ENCODE results near the gene GORASP2. TPM values are rescaled to one million over a fixed set of nuclear protein-coding genes. Genes with fewer than 3 reads are reported as not detected.
"Not testable (repeated sequence)": the region's sequence is repeated elsewhere in the genome, so short reads cannot be mapped to it uniquely, and the experiment has no call there.

Gene GORASP2
- total RNA-seq, 1 donor = 67.7 TPM

DNA sequence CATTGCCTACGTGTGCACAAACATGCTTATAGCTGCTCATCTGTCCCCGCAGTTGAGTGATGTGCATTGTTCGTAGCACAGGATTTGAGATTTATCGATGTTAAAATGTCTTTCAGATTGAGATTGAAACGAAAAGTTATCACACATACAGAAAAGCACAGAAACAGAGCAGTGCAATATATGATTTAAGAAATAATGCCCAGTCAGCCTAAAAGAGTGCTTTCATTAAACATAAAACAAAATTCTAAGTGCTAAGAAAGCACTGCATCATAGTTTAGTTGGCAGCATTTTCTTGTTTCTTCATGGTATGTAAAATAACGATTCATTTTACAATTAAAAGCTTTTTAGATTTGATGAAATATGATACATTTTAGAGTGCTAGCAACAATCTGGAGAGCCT lies 31.9 kb upstream of the GORASP2 start:
- no peak overlapping the region for H3K4me3 ChIP-seq (ENCODE audit: low read depth, low read length)
- TF ChIP-seq, protein P1, sequence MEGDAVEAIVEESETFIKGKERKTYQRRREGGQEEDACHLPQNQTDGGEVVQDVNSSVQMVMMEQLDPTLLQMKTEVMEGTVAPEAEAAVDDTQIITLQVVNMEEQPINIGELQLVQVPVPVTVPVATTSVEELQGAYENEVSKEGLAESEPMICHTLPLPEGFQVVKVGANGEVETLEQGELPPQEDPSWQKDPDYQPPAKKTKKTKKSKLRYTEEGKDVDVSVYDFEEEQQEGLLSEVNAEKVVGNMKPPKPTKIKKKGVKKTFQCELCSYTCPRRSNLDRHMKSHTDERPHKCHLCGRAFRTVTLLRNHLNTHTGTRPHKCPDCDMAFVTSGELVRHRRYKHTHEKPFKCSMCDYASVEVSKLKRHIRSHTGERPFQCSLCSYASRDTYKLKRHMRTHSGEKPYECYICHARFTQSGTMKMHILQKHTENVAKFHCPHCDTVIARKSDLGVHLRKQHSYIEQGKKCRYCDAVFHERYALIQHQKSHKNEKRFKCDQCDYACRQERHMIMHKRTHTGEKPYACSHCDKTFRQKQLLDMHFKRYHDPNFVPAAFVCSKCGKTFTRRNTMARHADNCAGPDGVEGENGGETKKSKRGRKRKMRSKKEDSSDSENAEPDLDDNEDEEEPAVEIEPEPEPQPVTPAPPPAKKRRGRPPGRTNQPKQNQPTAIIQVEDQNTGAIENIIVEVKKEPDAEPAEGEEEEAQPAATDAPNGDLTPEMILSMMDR (IDR thresholded peaks at IDR 0.05; ENCODE audit: insufficient read depth, low read length) = no peak
- no peak for DNase-seq (ENCODE audit: low read depth)

DNA sequence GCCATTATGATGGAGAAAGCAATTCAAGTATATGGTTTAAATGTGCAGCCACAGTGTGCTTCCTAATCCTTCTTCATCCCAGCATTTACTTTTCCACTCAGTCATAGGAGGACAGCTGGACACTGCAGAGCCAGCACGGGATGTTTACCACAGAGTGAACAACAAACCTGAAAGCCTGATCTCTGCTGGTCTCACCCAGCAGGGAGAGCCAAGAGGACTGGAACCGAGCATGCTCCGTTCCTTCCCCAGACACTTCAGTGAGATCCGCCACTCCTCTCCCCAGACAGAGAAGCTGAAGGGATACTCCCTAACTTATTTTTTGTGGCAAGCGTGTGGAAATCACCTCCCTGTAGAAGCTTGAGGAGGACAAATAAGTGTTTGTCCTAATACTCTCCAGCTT lies 23.2 kb upstream of the GORASP2 start:
- no peak overlapping the region for H3K4me3 ChIP-seq (ENCODE audit: low read depth, low read length)
- TF ChIP-seq, protein P1 (IDR thresholded peaks at IDR 0.05; ENCODE audit: insufficient read depth, low read length) = no peak
- DNase-seq (ENCODE audit: low read depth) = no peak

DNA sequence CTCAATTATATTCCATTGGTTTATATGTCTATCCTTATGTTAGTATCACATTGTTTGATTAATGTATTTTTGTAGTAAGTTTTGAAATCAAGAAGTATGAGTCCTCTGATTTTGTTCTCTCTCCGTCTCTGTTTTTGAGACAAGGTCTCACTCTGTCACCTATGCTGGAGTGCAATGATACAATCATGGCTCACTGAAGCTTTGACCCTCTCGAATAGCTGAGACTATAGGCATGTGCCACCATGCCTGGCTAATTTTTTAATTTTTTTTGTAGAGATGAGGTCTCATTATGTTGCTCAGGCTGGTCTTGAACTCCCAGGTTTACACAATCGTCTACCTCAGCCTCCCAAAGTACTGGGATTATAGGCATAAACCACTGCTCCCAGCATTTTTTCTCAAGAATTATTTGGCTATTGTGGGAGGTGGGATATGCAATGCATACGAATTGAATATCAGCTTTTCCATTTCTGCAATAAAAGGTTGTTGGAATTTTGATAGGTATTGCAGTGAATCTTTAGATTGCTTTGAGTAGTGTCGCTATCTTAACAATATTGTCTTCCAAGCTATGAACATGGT lies 17.7 kb upstream of the GORASP2 start:
- DNase-seq (ENCODE audit: low read depth) = no peak
- TF ChIP-seq, protein P1 (IDR thresholded peaks at IDR 0.05; ENCODE audit: insufficient read depth, low read length) = no peak
- H3K4me3 ChIP-seq (ENCODE audit: low read depth, low read length) = no peak overlapping the region

DNA sequence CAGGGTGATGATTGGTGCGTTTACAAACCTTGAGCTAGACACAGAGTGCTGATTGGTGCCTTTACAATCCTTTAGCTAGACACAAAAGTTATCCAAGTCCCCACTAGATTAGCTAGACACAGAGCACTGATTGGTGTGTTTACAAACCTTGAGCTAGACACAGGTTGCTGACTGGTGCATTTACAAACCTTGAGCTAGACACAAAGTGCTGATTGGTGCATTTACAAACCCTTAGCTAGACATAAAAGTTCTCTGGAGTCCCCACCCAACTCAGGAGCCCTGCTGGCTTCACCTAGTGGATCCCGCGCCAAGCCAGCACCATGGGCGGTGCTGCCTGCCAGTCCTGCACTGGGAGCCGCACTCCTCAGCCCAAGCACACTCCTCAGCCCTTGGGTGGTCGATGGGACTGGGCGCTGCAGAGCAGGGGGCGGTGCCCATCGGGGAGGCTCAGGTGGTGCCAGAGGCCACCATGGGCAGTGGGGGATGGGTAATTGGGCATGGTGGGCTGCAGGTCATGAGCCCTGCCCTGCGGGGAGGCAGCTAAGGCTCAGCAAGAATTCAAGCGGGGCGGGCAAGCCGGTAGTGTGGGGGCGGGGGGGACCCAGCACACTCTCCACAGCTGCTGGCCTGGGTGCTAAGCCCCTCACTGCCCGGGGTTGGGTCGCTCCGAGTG lies 13.9 kb upstream of the GORASP2 start:
- H3K4me3 ChIP-seq (ENCODE audit: low read depth, low read length); DNase-seq (ENCODE audit: low read depth): not testable (repeated sequence)

DNA sequence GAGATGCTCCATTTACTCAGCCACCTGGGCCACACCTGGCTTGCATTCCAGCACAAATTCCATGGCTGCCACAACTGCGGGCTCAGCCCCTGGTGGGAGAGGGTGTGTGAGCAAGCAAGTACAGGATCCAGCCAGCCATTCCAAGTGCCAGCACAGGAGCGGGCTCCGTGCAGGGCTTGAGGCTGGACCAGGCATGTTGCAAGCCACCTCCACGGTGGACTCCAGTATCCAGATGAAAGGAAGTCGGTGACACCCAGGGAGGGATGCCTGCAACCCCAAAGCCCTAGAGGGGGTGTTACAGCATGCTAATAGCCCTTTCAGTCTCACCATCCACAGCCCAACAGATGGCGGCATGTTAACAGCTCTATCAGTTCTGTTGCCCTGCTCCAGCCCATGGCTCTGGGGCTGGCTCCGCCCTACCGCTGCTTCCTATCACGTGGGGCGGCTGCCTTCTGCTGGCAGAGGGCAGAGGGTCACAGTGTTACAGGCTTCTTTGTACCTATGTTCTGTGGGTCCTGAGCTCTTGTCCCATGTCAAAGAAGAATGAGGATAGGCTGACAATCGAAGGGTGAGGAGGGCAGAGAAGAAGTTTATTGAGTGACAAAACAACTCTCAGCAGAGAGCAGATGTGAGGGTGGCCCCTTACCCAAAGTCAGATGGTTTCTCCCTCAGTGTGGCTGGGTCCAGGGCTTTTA lies 11.7 kb upstream of the GORASP2 start:
- no peak for DNase-seq (ENCODE audit: low read depth)
- no peak overlapping the region for H3K4me3 ChIP-seq (ENCODE audit: low read depth, low read length)
- TF ChIP-seq, protein P1 (IDR thresholded peaks at IDR 0.05; ENCODE audit: insufficient read depth, low read length) = no peak

DNA sequence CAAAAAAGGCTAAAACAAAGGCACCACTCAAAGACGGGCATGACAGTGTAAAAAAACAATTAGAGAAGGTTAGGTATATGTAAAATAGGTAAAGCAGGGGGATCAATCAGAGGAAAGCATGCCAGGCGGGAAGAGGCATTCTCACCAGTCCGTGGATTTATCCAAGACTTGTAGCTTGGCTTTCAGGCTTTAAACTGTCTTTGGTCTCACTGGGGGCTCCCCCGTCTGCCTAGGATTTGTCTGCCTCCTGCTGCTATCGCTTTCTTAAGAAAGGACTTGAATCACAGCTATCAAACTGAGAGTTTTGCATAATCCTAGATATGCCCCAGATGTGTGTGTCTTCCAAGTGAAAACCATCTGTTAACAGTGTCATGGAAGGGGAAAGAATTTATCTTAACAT lies 11.1 kb upstream of the GORASP2 start:
- TF ChIP-seq, protein P1 (IDR thresholded peaks at IDR 0.05; ENCODE audit: insufficient read depth, low read length) = no peak
- no peak overlapping the region for H3K4me3 ChIP-seq (ENCODE audit: low read depth, low read length)
- DNase-seq (ENCODE audit: low read depth) = no peak

DNA sequence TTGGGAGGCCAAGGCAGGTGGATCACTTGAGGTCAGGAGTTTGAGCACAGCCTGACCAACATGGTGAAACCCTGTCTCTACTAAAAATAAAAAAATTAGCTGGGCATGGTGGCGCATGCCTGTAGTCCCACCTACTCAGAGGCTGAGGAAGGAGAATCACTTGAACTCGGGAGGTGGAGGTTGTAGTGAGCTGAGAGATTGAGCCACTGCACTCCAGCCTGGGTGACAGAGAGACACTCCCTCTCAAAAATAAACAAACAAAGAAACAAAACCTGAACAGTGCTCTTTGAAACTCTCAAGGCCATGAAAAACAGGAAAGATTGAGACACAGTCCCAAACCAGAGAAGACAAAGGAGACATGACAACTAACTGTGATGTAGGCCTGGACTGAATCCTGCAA lies 7.2 kb upstream of the GORASP2 start:
- not testable (repeated sequence) for H3K4me3 ChIP-seq (ENCODE audit: low read depth, low read length); DNase-seq (ENCODE audit: low read depth)

Measured in fibroblast of the aortic adventitia (primary cell).